ENCODE data around the gene KSR1.

Gene KSR1

GRCh38 chr17:27608328-27609230, 152.3 kb downstream of the KSR1 start:
- no peaks in the 10 kb centered on the region for H3K27me3 ChIP-seq (ENCODE audit: control insufficient read depth in 5 of 5, insufficient read depth in 4 of 5, low read length in 5 of 5)
- H3K9me3 ChIP-seq (ENCODE audit: control insufficient read depth in 5 of 5, low read length in 5 of 5) = no peaks in the 10 kb centered on the region
- H3K4me1 ChIP-seq (ENCODE audit: control insufficient read depth in 5 of 5, insufficient read depth in 5 of 5, low read length in 5 of 5) = no peaks in the 10 kb centered on the region
- no peak overlapping the region for H3K9ac ChIP-seq (ENCODE audit: low read length in 5 of 5)
- H3K4me3 ChIP-seq (ENCODE audit: low read depth in 1 of 5, low read length in 5 of 5) = no peak overlapping the region
- H3K36me3 ChIP-seq (ENCODE audit: control insufficient read depth in 5 of 5, insufficient read depth in 5 of 5, low read length in 5 of 5) = peaks cover 9 to 95% (median 91%) of the 10 kb centered on the region in 5 donors
- H3K27ac ChIP-seq (ENCODE audit: low read depth, low read length) = no peak overlapping the region

- H3K27me3 ChIP-seq (ENCODE audit: control insufficient read depth in 5 of 5, insufficient read depth in 4 of 5, low read length in 5 of 5) = no peaks in the 10 kb centered on the region
- no peak overlapping the region for H3K27ac ChIP-seq (ENCODE audit: low read depth, low read length)
Observed at GRCh38 chr17:27609611-27610303, 153.5 kb downstream of the KSR1 start.

GRCh38 chr17:27610304-27610677, 154.0 kb downstream of the KSR1 start:
- H3K9ac ChIP-seq (ENCODE audit: low read length in 5 of 5) = no peak overlapping the region
- H3K4me3 ChIP-seq (ENCODE audit: low read depth in 1 of 5, low read length in 5 of 5) = no peak overlapping the region
- H3K4me1 ChIP-seq (ENCODE audit: control insufficient read depth in 5 of 5, insufficient read depth in 5 of 5, low read length in 5 of 5) = no peaks in the 10 kb centered on the region
- H3K27me3 ChIP-seq (ENCODE audit: control insufficient read depth in 5 of 5, insufficient read depth in 4 of 5, low read length in 5 of 5) = no peaks in the 10 kb centered on the region
- H3K27ac ChIP-seq (ENCODE audit: low read depth, low read length) = no peak overlapping the region
- peaks cover 16 to 94% (median 87%) of the 10 kb centered on the region in 5 donors for H3K36me3 ChIP-seq (ENCODE audit: control insufficient read depth in 5 of 5, insufficient read depth in 5 of 5, low read length in 5 of 5)
- H3K9me3 ChIP-seq (ENCODE audit: control insufficient read depth in 5 of 5, low read length in 5 of 5) = no peaks in the 10 kb centered on the region

More at GRCh38 chr17:27609611-27610303, 153.5 kb downstream of the KSR1 start:
- H3K4me1 ChIP-seq (ENCODE audit: control insufficient read depth in 5 of 5, insufficient read depth in 5 of 5, low read length in 5 of 5) = no peaks in the 10 kb centered on the region
- no peaks in the 10 kb centered on the region for H3K9me3 ChIP-seq (ENCODE audit: control insufficient read depth in 5 of 5, low read length in 5 of 5)
- H3K9ac ChIP-seq (ENCODE audit: low read length in 5 of 5) = no peak overlapping the region
- peaks cover 12 to 94% (median 87%) of the 10 kb centered on the region in 5 donors for H3K36me3 ChIP-seq (ENCODE audit: control insufficient read depth in 5 of 5, insufficient read depth in 5 of 5, low read length in 5 of 5)
- H3K4me3 ChIP-seq (ENCODE audit: low read depth in 1 of 5, low read length in 5 of 5) = no peak overlapping the region

- H3K27me3 ChIP-seq (ENCODE audit: control insufficient read depth in 5 of 5, insufficient read depth in 4 of 5, low read length in 5 of 5) = no peaks in the 10 kb centered on the region
- H3K9me3 ChIP-seq (ENCODE audit: control insufficient read depth in 5 of 5, low read length in 5 of 5) = no peaks in the 10 kb centered on the region
- no peak overlapping the region for H3K27ac ChIP-seq (ENCODE audit: low read depth, low read length)
- H3K9ac ChIP-seq (ENCODE audit: low read length in 5 of 5) = no peak overlapping the region
- no peaks in the 10 kb centered on the region for H3K4me1 ChIP-seq (ENCODE audit: control insufficient read depth in 5 of 5, insufficient read depth in 5 of 5, low read length in 5 of 5)
- H3K4me3 ChIP-seq (ENCODE audit: low read depth in 1 of 5, low read length in 5 of 5) = no peak overlapping the region
- peaks cover 22 to 89% (median 82%) of the 10 kb centered on the region in 5 donors for H3K36me3 ChIP-seq (ENCODE audit: control insufficient read depth in 5 of 5, insufficient read depth in 5 of 5, low read length in 5 of 5)
Observed at GRCh38 chr17:27612160-27612770, 156.0 kb downstream of the KSR1 start.

GRCh38 chr17:27613433-27613832, 157.2 kb downstream of the KSR1 start:
- Histone ChIP-seq H3K36me3 (ENCODE audit: control insufficient read depth in 5 of 5, insufficient read depth in 5 of 5, low read length in 5 of 5) (peaks cover 22 to 89% (median 81%) of the 10 kb centered on the region in 5 donors), H3K4me1 (ENCODE audit: control insufficient read depth in 5 of 5, insufficient read depth in 5 of 5, low read length in 5 of 5) (no peaks in the 10 kb centered on the region), H3K4me3 (ENCODE audit: low read depth in 1 of 5, low read length in 5 of 5) (no peak overlapping the region), H3K27ac (ENCODE audit: low read depth, low read length) (no peak overlapping the region), H3K9ac (ENCODE audit: low read length in 5 of 5) (no peak overlapping the region), H3K27me3 (ENCODE audit: control insufficient read depth in 5 of 5, insufficient read depth in 4 of 5, low read length in 5 of 5) (no peaks in the 10 kb centered on the region), H3K9me3 (ENCODE audit: control insufficient read depth in 5 of 5, low read length in 5 of 5) (no peaks in the 10 kb centered on the region)

- Histone ChIP-seq H3K27ac (ENCODE audit: low read depth, low read length) (no peak overlapping the region), H3K9ac (ENCODE audit: low read length in 5 of 5) (no peak overlapping the region), H3K9me3 (ENCODE audit: control insufficient read depth in 5 of 5, low read length in 5 of 5) (no peaks in the 10 kb centered on the region), H3K4me1 (ENCODE audit: control insufficient read depth in 5 of 5, insufficient read depth in 5 of 5, low read length in 5 of 5) (no peaks in the 10 kb centered on the region), H3K4me3 (ENCODE audit: low read depth in 1 of 5, low read length in 5 of 5) (no peak overlapping the region), H3K36me3 (ENCODE audit: control insufficient read depth in 5 of 5, insufficient read depth in 5 of 5, low read length in 5 of 5) (peaks cover 22 to 80% (median 74%) of the 10 kb centered on the region in 5 donors), H3K27me3 (ENCODE audit: control insufficient read depth in 5 of 5, insufficient read depth in 4 of 5, low read length in 5 of 5) (no peaks in the 10 kb centered on the region)
Observed at GRCh38 chr17:27615121-27615520, 158.9 kb downstream of the KSR1 start.

- Histone ChIP-seq H3K27me3 (ENCODE audit: control insufficient read depth in 5 of 5, insufficient read depth in 4 of 5, low read length in 5 of 5) (no peaks in the 10 kb centered on the region), H3K36me3 (ENCODE audit: control insufficient read depth in 5 of 5, insufficient read depth in 5 of 5, low read length in 5 of 5) (peaks cover 22 to 81% (median 76%) of the 10 kb centered on the region in 5 donors), H3K9me3 (ENCODE audit: control insufficient read depth in 5 of 5, low read length in 5 of 5) (no peaks in the 10 kb centered on the region), H3K27ac (ENCODE audit: low read depth, low read length) (no peak overlapping the region), H3K4me3 (ENCODE audit: low read depth in 1 of 5, low read length in 5 of 5) (no peak overlapping the region), H3K9ac (ENCODE audit: low read length in 5 of 5) (peak overlapping the region in 1 of 5 donors; percentile 19), H3K4me1 (ENCODE audit: control insufficient read depth in 5 of 5, insufficient read depth in 5 of 5, low read length in 5 of 5) (no peaks in the 10 kb centered on the region)
Observed at GRCh38 chr17:27616414-27616813, 160.2 kb downstream of the KSR1 start.

- H3K4me1 ChIP-seq (ENCODE audit: control insufficient read depth in 5 of 5, insufficient read depth in 5 of 5, low read length in 5 of 5) = peaks cover 0 to 12% (median 7%) of the 10 kb centered on the region in 5 donors
- H3K36me3 ChIP-seq (ENCODE audit: control insufficient read depth in 5 of 5, insufficient read depth in 5 of 5, low read length in 5 of 5) = peaks cover 13 to 83% (median 80%) of the 10 kb centered on the region in 5 donors
- no peaks in the 10 kb centered on the region for H3K27me3 ChIP-seq (ENCODE audit: control insufficient read depth in 5 of 5, insufficient read depth in 4 of 5, low read length in 5 of 5)
- H3K4me3 ChIP-seq (ENCODE audit: low read depth in 1 of 5, low read length in 5 of 5) = no peak overlapping the region
- no peaks in the 10 kb centered on the region for H3K9me3 ChIP-seq (ENCODE audit: control insufficient read depth in 5 of 5, low read length in 5 of 5)
- no peak overlapping the region for H3K27ac ChIP-seq (ENCODE audit: low read depth, low read length)
- no peak overlapping the region for H3K9ac ChIP-seq (ENCODE audit: low read length in 5 of 5)
Observed at GRCh38 chr17:27618417-27618816, 162.2 kb downstream of the KSR1 start.

- H3K36me3 ChIP-seq (ENCODE audit: control insufficient read depth in 5 of 5, insufficient read depth in 5 of 5, low read length in 5 of 5) = peaks cover 2 to 85% (median 70%) of the 10 kb centered on the region in 5 donors
- no peak overlapping the region for H3K9ac ChIP-seq (ENCODE audit: low read length in 5 of 5)
- H3K4me1 ChIP-seq (ENCODE audit: control insufficient read depth in 5 of 5, insufficient read depth in 5 of 5, low read length in 5 of 5) = peaks cover 0 to 12% (median 7%) of the 10 kb centered on the region in 5 donors
- H3K27ac ChIP-seq (ENCODE audit: low read depth, low read length) = no peak overlapping the region
- no peaks in the 10 kb centered on the region for H3K9me3 ChIP-seq (ENCODE audit: control insufficient read depth in 5 of 5, low read length in 5 of 5)
- H3K4me3 ChIP-seq (ENCODE audit: low read depth in 1 of 5, low read length in 5 of 5) = no peak overlapping the region
- no peaks in the 10 kb centered on the region for H3K27me3 ChIP-seq (ENCODE audit: control insufficient read depth in 5 of 5, insufficient read depth in 4 of 5, low read length in 5 of 5)
Observed at GRCh38 chr17:27620721-27621120, 164.5 kb downstream of the KSR1 start.

Data from subcutaneous abdominal adipose tissue (tissue), 5 donors.